WTC11 (cell line): ENCODE measurements around the gene KIAA1143.

ENCODE experiments used
- ZNF423 ChIP-seq: fragments of 250-450 bp; sonication (Bioruptor Pico); IDR thresholded peaks from 2 replicates; pipeline ENCODE4 v2.1.2; 2022; ENCODE audit warnings: mild to moderate bottlenecking, moderate library complexity
- TF ChIP-seq, protein P1 (sequence below): sonication (generic); formaldehyde crosslinking; IDR thresholded peaks from 2 replicates; pipeline ENCODE4 v1.8.1; 2022; ENCODE audit warnings: low read depth, missing genetic modification reagents, borderline replicate concordance
- TF ChIP-seq, protein P2 (sequence below): fragments of 200-600 bp; IDR thresholded peaks from 2 replicates; pipeline ENCODE4 v1.8.0; 2022; ENCODE audit warnings: antibody characterized with exemption

DNA sequence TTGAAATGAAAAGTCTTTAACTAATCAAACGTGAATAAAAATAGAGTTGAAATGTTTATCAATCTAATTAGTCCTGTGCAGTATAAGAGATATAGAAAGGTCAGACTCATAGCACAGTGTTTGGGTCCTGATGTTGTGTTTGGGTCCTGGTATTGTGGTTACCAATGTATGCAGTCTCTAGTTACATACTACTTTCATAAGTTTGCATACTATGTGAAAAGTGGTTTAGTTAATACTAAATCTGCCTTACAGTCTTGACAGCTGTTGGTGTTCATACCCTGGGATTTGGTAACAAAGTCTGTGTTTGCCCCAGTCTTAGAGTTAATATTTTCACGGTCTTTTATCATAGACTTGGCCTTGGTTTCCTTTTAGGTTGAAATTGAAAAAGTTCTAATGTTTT, 41.9 kb upstream of the KIAA1143 start:
- TF ChIP-seq, protein P1, sequence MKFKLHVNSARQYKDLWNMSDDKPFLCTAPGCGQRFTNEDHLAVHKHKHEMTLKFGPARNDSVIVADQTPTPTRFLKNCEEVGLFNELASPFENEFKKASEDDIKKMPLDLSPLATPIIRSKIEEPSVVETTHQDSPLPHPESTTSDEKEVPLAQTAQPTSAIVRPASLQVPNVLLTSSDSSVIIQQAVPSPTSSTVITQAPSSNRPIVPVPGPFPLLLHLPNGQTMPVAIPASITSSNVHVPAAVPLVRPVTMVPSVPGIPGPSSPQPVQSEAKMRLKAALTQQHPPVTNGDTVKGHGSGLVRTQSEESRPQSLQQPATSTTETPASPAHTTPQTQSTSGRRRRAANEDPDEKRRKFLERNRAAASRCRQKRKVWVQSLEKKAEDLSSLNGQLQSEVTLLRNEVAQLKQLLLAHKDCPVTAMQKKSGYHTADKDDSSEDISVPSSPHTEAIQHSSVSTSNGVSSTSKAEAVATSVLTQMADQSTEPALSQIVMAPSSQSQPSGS (CRISPR knock-in tag), result no peak
- TF ChIP-seq, protein P2, sequence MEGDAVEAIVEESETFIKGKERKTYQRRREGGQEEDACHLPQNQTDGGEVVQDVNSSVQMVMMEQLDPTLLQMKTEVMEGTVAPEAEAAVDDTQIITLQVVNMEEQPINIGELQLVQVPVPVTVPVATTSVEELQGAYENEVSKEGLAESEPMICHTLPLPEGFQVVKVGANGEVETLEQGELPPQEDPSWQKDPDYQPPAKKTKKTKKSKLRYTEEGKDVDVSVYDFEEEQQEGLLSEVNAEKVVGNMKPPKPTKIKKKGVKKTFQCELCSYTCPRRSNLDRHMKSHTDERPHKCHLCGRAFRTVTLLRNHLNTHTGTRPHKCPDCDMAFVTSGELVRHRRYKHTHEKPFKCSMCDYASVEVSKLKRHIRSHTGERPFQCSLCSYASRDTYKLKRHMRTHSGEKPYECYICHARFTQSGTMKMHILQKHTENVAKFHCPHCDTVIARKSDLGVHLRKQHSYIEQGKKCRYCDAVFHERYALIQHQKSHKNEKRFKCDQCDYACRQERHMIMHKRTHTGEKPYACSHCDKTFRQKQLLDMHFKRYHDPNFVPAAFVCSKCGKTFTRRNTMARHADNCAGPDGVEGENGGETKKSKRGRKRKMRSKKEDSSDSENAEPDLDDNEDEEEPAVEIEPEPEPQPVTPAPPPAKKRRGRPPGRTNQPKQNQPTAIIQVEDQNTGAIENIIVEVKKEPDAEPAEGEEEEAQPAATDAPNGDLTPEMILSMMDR, result no peak
- TF ChIP-seq ZNF423 (CRISPR knock-in tag), result no peak
